Large intestine (tissue), 3 donors: ENCODE measurements around the gene CLEC2L. TPM values are rescaled to one million over a fixed set of nuclear protein-coding genes. Genes with fewer than 3 reads are reported as not detected.

Source experiments
- DNase-seq, 2 donors: peaks; one replicate each; pipeline versions ENCODE4 v3.0.0 to v3.0.0-alpha.2; 2013
- H3K27ac ChIP-seq: one replicate; pipeline ENCODE4 v1.5.1; 2013; ENCODE audit warnings: low read length
- H3K27me3 ChIP-seq: 2 replicates; pipeline ENCODE4 v1.6.1; 2013; ENCODE audit warnings: low read length; ENCODE audit not compliant: control insufficient read depth, insufficient read depth
- H3K36me3 ChIP-seq: 2 replicates; pipeline ENCODE4 v1.6.1; 2013; ENCODE audit warnings: low read length; ENCODE audit not compliant: control insufficient read depth, insufficient read depth
- H3K4me1 ChIP-seq: one replicate; pipeline ENCODE4 v1.6.1; 2013; ENCODE audit warnings: low read length; ENCODE audit not compliant: control insufficient read depth, insufficient read depth
- H3K4me3 ChIP-seq: one replicate; pipeline ENCODE4 v1.5.1; 2013; ENCODE audit warnings: low read length
- H3K9me3 ChIP-seq: one replicate; pipeline ENCODE4 v1.6.1; 2013; ENCODE audit warnings: mild to moderate bottlenecking, low read depth, low read length, moderate library complexity; ENCODE audit not compliant: control insufficient read depth
- WGBS: methylation state at CpG from one replicate; pipeline ENCODE4 v1.1.5; 2013; ENCODE audit warnings: low lambda C conversion rate; ENCODE audit not compliant: insufficient coverage; 5-methylcytosine and 5-hydroxymethylcytosine counted together
- polyA plus RNA-seq: library from polyadenylated mRNA; unstranded; fragments of 120-200 nt; gene quantifications from one replicate; pipeline ENCODE4 v1.2.1, GENCODE V29; 2013

The CLEC2L gene
- polyA plus RNA-seq, 1 donor = 1.5 TPM

DNA sequence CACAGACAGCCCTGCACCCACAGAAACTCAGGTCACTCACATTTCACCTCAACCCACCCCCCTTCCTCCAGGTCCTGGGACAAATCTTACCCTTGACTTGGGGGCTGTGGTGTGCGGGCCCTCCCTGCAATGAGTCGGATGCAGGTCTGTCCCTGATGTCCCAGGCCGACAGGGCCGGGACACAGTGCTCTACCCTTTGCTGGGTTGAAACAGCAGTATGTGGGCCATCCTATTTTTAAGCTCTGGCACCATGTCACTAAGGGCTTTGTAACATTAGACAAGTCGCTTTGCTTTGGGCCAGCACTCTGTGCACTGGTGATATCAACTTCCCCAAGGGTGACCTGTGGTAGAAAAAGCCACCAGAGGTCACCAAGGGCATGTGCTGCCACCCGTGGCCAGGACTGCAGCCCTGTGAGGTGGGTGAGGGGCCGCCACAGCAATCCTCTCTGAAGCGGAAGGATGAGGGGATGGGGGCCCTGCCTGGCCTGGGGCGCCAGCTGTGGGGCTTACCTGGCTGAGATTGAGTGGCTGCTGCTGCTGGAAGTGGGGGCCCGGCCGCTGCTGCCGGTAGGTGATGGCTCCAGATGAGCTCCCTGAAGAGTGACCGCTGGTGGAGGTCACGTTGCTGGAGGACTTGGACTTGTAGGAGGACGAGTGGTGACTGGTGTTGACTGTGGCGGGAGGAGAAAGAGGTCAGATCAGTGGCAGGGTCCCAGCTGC lies 51.3 kb downstream of the CLEC2L start:
- no peak for DNase-seq
- Histone ChIP-seq H3K36me3 (peaks cover 51% of the 10 kb centered on the region), H3K27me3 (no peaks in the 10 kb centered on the region), H3K9me3 (no peaks in the 10 kb centered on the region), H3K4me1 (no peaks in the 10 kb centered on the region), H3K4me3 (no peak overlapping the region), H3K27ac (no peak overlapping the region)
- WGBS = no CpG with 5 or more reads among the region's 16 CpGs

- Histone ChIP-seq H3K36me3 (peaks cover 56% of the 10 kb centered on the region), H3K4me1 (no peaks in the 10 kb centered on the region), H3K27me3 (no peaks in the 10 kb centered on the region), H3K9me3 (no peaks in the 10 kb centered on the region), H3K27ac (no peak overlapping the region), H3K4me3 (no peak overlapping the region)
- WGBS = no CpG with 5 or more reads among the region's 6 CpGs
- DNase-seq = no peak
These were observed 51.8 kb downstream of the CLEC2L start for GRCh38 chr7:139575338-139575680.

DNA sequence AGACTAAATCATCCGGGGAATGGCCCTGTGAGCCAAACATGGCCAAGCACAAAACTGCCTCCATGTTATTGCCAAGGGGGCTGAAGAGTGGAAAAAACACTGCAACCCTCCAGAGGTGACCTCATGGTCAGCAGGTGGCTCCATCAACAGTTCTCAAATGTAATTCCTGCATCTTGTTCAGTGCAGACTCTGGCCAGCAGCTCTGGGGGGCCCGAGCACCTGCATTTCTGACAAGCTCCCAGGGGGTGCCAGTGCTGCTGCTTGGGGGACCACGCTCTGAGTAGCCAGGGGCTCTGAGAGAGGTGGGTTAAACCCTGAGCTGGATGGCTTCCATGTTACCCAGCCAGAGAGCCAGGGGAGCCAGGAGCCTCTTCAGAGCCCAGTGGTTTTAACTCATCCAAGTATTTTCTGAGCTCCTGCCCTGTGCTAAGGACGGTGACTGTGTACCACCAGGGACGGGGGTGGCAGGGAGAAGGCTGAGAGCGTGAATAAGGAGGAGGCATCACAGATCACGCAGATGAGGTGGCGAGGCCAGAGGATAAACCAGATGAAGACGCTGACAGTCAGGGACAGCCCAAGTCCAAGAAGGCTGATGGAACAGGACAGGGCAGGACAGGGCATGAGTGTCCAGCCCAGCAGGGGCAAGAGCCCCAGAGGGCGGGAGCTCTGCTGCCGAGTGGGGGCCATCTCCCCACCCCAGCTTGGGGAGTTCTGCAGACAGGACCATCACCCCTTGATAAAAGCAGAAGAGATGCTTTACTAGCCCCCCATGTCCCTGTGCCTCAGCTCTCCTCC lies 52.9 kb downstream of the CLEC2L start:
- Histone ChIP-seq H3K36me3 (peaks cover 62% of the 10 kb centered on the region), H3K27ac (no peak overlapping the region)
- 92% methylated on average over 4 of the region's 11 CpGs for WGBS

GRCh38 chr7:139580435-139580834 lies 57.0 kb downstream of the CLEC2L start:
- H3K9me3 ChIP-seq = no peaks in the 10 kb centered on the region
- WGBS = no CpG with 5 or more reads among the region's 3 CpGs
- no peak overlapping the region for H3K27ac ChIP-seq
- no peaks in the 10 kb centered on the region for H3K4me1 ChIP-seq
- no peaks in the 10 kb centered on the region for H3K27me3 ChIP-seq
- H3K4me3 ChIP-seq = no peak overlapping the region
- peaks cover 73% of the 10 kb centered on the region for H3K36me3 ChIP-seq
- DNase-seq = no peak

More for the DNA sequence above, 52.9 kb downstream of the CLEC2L start:
- Histone ChIP-seq H3K4me1 (no peaks in the 10 kb centered on the region), H3K27me3 (no peaks in the 10 kb centered on the region), H3K4me3 (no peak overlapping the region), H3K9me3 (no peaks in the 10 kb centered on the region)
- DNase-seq = no peak

DNA sequence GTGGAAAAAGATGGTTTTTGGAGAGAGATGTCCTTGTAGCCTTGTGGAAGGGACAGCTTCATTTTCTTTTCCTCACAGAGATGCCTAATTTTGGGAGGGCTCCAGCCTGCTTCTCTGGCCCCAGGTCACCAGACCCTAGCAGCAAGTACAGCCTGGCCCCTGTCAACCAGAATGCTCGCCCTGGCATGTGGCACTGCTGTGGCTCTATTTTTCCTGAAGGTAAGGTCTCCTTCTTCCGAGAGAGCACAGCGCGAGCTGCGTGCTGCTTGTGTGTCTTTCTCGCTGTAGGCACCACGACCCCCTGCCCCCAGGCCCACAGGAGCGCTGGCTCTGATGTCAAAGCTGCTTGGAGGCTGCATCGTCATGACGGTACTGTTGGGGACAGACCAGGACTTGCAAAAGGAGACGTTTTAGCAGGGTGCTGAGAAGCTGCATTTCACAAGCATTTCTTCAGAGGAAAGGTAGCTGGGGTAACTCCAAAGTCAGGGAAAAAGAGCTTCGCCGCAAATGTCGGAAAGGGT lies 58.7 kb downstream of the CLEC2L start:
- WGBS = no CpG with 5 or more reads among the region's 14 CpGs

GRCh38 chr7:139582671-139583155 lies 59.2 kb downstream of the CLEC2L start:
- no peak overlapping the region for H3K4me3 ChIP-seq
- WGBS = no CpG with 5 or more reads among the region's 14 CpGs
- H3K4me1 ChIP-seq = no peaks in the 10 kb centered on the region
- H3K36me3 ChIP-seq = peaks cover 67% of the 10 kb centered on the region
- H3K27me3 ChIP-seq = no peaks in the 10 kb centered on the region
- no peak for DNase-seq
- no peaks in the 10 kb centered on the region for H3K9me3 ChIP-seq
- no peak overlapping the region for H3K27ac ChIP-seq

More for the DNA sequence above, 58.7 kb downstream of the CLEC2L start:
- Histone ChIP-seq H3K9me3 (no peaks in the 10 kb centered on the region), H3K27me3 (no peaks in the 10 kb centered on the region), H3K4me3 (no peak overlapping the region), H3K36me3 (peaks cover 67% of the 10 kb centered on the region), H3K4me1 (no peaks in the 10 kb centered on the region), H3K27ac (no peak overlapping the region)
- DNase-seq = no peak

DNA sequence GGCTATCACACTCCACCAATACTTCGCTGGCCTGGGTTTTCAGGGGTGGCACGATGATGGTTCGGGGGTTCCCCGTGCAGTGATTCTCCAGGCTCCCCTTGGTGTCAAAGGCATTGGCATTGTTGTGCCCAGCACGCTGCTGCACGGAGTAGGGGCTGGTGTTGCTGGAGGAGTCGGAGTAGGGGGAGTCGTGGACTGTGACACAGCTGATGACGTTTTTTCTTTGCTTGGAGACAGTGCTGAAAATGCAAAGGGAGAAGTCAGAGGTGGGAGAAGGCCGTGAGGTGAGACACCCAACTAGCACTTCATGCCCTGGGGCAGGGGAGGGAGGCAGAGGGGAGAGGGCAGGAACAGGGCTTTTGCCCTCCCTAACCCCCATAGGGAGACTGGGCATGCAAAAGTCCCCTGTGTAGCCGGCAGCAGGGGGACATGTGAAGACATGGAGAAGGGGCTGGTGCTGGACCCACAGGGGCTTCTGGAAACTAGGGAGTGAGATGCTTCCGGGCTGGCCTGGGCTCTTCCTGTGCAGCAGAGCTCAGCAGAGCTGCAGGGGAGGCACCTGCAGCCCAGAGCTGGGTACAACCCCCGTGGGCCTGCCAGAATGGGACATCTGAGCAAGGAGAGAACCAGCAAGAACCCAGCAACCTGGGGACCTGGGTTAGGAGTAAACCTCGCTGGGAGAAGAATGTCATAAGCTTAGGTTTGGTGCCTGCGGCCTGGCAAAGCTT lies 60.5 kb downstream of the CLEC2L start:
- DNase-seq = no peak
- Histone ChIP-seq H3K4me1 (no peaks in the 10 kb centered on the region), H3K36me3 (peaks cover 71% of the 10 kb centered on the region), H3K27ac (no peak overlapping the region), H3K4me3 (no peak overlapping the region), H3K9me3 (no peaks in the 10 kb centered on the region), H3K27me3 (no peaks in the 10 kb centered on the region)
- WGBS = no CpG with 5 or more reads among the region's 15 CpGs

- Histone ChIP-seq H3K36me3 (peaks cover 68% of the 10 kb centered on the region), H3K27me3 (no peaks in the 10 kb centered on the region), H3K27ac (no peak overlapping the region), H3K9me3 (no peaks in the 10 kb centered on the region), H3K4me3 (no peak overlapping the region), H3K4me1 (no peaks in the 10 kb centered on the region)
- no CpG with 5 or more reads among the region's 5 CpGs for WGBS
- DNase-seq = no peak
These were observed 61.6 kb downstream of the CLEC2L start for GRCh38 chr7:139585042-139585441.

DNA sequence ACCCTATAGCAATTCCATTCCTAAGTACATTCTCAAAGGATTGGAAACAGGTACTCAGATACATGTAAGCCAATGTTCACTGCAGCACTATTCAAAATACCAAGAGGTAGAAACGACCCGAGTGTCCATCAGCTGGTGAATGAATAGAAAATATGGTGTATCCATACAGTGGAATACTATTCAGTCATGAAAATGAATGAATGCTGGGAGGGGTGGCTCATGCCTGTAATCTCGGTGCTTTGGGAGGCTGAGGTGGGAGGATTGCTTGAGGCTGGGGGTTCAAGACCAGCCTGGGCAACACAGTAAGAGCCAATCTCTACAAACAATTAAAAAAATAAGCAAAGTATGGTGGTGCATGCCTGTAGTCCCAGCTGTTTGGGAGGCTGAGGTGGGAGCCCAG lies 62.8 kb downstream of the CLEC2L start:
- WGBS = 100% methylated on average over 1 of the region's 3 CpGs
- Histone ChIP-seq H3K4me3 (no peak overlapping the region), H3K9me3 (no peaks in the 10 kb centered on the region), H3K27me3 (no peaks in the 10 kb centered on the region), H3K27ac (no peak overlapping the region), H3K36me3 (peaks cover 63% of the 10 kb centered on the region), H3K4me1 (no peaks in the 10 kb centered on the region)
- DNase-seq = no peak

GRCh38 chr7:139587535-139587934 lies 64.0 kb downstream of the CLEC2L start:
- Histone ChIP-seq H3K36me3 (peaks cover 57% of the 10 kb centered on the region), H3K9me3 (no peaks in the 10 kb centered on the region), H3K4me3 (no peak overlapping the region), H3K4me1 (no peaks in the 10 kb centered on the region), H3K27me3 (no peaks in the 10 kb centered on the region), H3K27ac (no peak overlapping the region)
- DNase-seq = no peak
- WGBS = no CpG with 5 or more reads among the region's 7 CpGs
